HepG2 (cell line): ENCODE results near the gene FAM219A.
"Not testable (repeated sequence)": the region's sequence is repeated elsewhere in the genome, so short reads cannot be mapped to it uniquely, and the experiment has no call there.

Experiments used
- CEBPB ChIP-seq: IDR thresholded peaks from 2 replicates; pipeline ENCODE4 v1.6.1; 2011; ENCODE audit warnings: low read depth, low read length, improper control_type of control experiment, borderline replicate concordance
- CTCF ChIP-seq: sonication (generic); formaldehyde crosslinking; IDR thresholded peaks from 2 replicates; pipeline ENCODE4 v1.5.0; 2020; ENCODE audit warnings: mild to moderate bottlenecking, missing genetic modification reagents, moderate library complexity
- EP300 ChIP-seq, 3 experiments: sonication (generic) in 1 of 3; formaldehyde crosslinking in 1 of 3; IDR thresholded peaks; 2 replicates each; pipeline versions ENCODE4 v1.5.1 to v1.6.1; 2011 to 2020; ENCODE audit warnings: low read depth in 2 of 3, low read length in 2 of 3, borderline replicate concordance in 1 of 3, improper control_type of control experiment in 1 of 3, mild to moderate bottlenecking in 1 of 3, missing genetic modification reagents in 1 of 3, moderate library complexity in 1 of 3
- ETV6 ChIP-seq: sonication (generic); formaldehyde crosslinking; conservative IDR thresholded peaks from 2 replicates; pipeline ENCODE4 v1.4.0; 2020; ENCODE audit warnings: missing genetic modification reagents
- HMG20B ChIP-seq: conservative IDR thresholded peaks from 2 replicates; pipeline ENCODE4 v1.6.1; 2016; ENCODE audit warnings: missing genetic modification reagents, missing compliant biosample characterization
- NR3C1 ChIP-seq: sonication (generic); formaldehyde crosslinking; IDR thresholded peaks from 2 replicates; pipeline ENCODE4 v1.4.0; 2020; ENCODE audit warnings: missing genetic modification reagents
- PHF5A ChIP-seq: IDR thresholded peaks from one replicate; pipeline ENCODE4 v1.6.1; 2018; ENCODE audit warnings: low read depth, missing genetic modification reagents; ENCODE audit not compliant: unreplicated experiment
- SALL1 ChIP-seq: sonication (generic); formaldehyde crosslinking; IDR thresholded peaks from 2 replicates; pipeline ENCODE4 v1.8.0; 2022; ENCODE audit warnings: mild to moderate bottlenecking, missing genetic modification reagents
- SIN3A ChIP-seq: IDR thresholded peaks from 2 replicates; pipeline ENCODE4 v1.6.1; 2011; ENCODE audit warnings: low read depth, mild to moderate bottlenecking, control low read depth, low read length, borderline replicate concordance
- SMARCC2 ChIP-seq: fragments of 450-650 bp; IDR thresholded peaks from 2 replicates; pipeline ENCODE4 v1.6.1; 2017; ENCODE audit warnings: antibody characterized with exemption, mild to moderate bottlenecking
- TFAP4 ChIP-seq: sonication (generic); IDR thresholded peaks from 2 replicates; pipeline ENCODE4 v1.6.1; 2016; ENCODE audit warnings: low read depth, borderline replicate concordance
- ZFX ChIP-seq: sonication (generic); formaldehyde crosslinking; IDR thresholded peaks from 2 replicates; pipeline ENCODE4 v1.4.0; 2020; ENCODE audit warnings: mild to moderate bottlenecking, low read depth, missing genetic modification reagents, moderate library complexity
- ZNF549 ChIP-seq: sonication (generic); formaldehyde crosslinking; IDR thresholded peaks from 2 replicates; pipeline ENCODE4 v1.5.0; 2020; ENCODE audit warnings: missing genetic modification reagents
- ZNF850 ChIP-seq: sonication (generic); formaldehyde crosslinking; conservative IDR thresholded peaks from 2 replicates; pipeline ENCODE4 v1.9.0; 2021; ENCODE audit warnings: mild to moderate bottlenecking, missing genetic modification reagents

GRCh38 chr9:34438465-34438864 is 19.9 kb downstream of the FAM219A start:
- not testable (repeated sequence) for TF ChIP-seq EP300 (IDR thresholded peaks at IDR 0.05; ENCODE audit: low read depth in 2 of 2, low read length in 2 of 2); EP300 (CRISPR knock-in tag; IDR thresholded peaks at IDR 0.05; ENCODE audit: borderline replicate concordance); CTCF (CRISPR knock-in tag); SMARCC2; SIN3A; CEBPB; HMG20B (CRISPR knock-in tag); PHF5A (CRISPR knock-in tag); ZNF549 (CRISPR knock-in tag); ETV6 (CRISPR knock-in tag); ZNF850; SALL1 (CRISPR knock-in tag); NR3C1 (CRISPR knock-in tag); ZFX (CRISPR knock-in tag); TFAP4
